Skin of body (tissue), 2 donors: ENCODE data around the gene COX6B2. TPM values are rescaled to one million over a fixed set of nuclear protein-coding genes. Genes with fewer than 3 reads are reported as not detected.

Experiments used
- DNase-seq: peaks from one replicate; lab custom pipeline; 2025; lab: John Stamatoyannopoulos, UW
- total RNA-seq: library from RNA; depleted of rRNA; stranded (reverse); fragments of >200 nt; gene quantifications from one replicate; pipeline ENCODE4 v1.2.3, GENCODE V29; 2014

COX6B2 gene
- total RNA-seq, 1 donor from 2014 or later = 3.1 TPM

DNA sequence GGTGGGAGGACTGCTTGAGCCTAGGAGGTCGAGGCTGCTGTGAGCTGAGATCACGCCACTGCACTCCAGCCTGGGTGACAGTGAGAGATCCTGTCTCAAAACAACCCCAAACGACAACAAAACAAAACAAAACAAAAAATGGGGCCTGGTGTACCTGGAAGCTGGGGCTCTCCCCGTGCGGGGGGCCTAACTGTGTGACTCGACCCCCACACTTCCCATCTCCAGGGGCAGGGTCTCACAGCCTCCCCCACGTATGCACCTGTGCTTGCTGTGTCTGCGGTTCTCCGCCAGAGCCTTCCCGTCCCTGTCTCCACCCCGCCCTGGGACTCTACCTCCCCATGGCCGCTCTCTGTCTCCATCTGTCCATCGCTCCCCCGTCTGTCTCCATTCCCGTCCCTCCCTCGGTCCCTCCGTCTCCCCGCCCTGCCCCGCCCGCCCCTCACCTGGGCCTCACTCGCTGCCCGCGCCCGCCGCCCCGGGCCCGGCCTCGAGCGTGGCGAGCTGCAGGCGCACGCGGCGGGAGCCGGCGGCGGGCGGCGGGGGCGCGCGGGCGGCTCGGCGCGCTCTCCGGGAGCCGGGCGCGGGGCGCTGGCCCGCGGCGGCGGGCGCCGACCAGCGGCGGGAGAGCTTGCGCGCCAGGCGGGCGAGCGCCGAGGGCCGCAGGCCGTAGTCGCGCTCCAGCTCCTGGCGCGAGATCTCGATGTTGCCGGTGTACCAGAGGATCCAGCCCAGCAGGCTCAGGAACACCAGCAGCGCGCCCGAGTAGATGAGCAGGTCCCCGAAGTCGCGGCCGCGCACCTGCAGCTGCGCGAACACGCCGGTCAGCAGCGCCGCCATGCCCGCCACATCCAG lies 29.0 kb upstream of the COX6B2 start:
- DNase-seq = no peak

GRCh38 chr19:55382522-55383054 lies 28.1 kb upstream of the COX6B2 start:
- no peak for DNase-seq

DNA sequence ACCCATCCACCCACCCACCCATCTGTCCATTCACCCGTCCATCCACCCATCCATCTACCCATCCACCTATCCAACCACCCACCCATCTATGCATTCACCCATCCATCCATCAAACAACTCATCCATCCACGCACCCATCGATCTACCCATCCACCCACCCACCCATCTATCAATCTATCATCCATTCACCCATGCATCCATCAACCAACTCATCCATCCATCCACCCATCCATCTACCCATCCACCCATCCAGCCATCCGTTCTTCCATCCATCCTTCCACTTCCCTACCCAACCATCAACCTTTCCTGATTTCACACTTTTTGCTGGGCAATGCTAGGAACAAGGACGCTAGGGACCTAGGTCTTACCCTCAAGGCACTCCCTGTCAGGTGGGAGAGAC lies 27.5 kb upstream of the COX6B2 start:
- no peak for DNase-seq

- DNase-seq = no peak
These were observed 24.7 kb upstream of the COX6B2 start for GRCh38 chr19:55379174-55379573.

DNA sequence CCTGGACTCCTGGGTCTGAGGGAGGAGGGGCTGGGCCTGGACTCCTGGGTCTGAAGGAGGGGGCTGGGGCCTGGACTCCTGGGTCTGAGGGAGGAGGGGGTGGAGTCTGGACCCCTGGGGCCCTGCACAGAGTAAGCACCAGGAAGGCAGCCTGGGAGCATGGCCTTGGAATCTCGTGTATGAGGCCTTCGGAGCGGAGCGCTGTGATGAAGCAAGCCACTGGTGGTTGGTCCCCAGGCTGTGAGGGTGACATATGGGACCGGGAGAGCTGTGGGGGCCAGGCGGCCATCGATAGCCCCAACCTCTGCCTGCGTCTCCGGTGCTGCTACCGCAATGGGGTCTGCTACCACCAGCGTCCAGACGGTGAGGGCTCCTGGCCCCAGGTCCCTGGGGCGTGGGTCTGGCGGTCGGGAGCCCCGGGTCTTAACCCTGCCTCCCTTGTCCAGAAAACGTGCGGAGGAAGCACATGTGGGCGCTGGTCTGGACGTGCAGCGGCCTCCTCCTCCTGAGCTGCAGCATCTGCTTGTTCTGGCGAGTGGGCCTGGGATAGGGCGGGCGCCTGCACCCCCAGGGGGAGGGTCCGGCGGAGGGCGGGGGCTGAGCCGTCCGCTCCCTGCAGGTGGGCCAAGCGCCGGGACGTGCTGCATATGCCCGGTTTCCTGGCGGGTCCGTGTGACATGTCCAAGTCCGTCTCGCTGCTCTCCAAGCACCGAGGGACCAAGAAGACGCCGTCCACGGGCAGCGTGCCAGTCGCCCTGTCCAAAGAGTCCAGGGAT lies 23.0 kb upstream of the COX6B2 start:
- DNase-seq = no peak

- no peak for DNase-seq
These were observed 21.9 kb upstream of the COX6B2 start, which contains the start of gene TMEM190 for GRCh38 chr19:55376241-55376933. TMEM190 (plus strand) TSS chr19:55376826; CDS start chr19:55376854, 28 bp downstream.

GRCh38 chr19:55373993-55374757 lies 19.7 kb upstream of the COX6B2 start:
- no peak for DNase-seq

DNA sequence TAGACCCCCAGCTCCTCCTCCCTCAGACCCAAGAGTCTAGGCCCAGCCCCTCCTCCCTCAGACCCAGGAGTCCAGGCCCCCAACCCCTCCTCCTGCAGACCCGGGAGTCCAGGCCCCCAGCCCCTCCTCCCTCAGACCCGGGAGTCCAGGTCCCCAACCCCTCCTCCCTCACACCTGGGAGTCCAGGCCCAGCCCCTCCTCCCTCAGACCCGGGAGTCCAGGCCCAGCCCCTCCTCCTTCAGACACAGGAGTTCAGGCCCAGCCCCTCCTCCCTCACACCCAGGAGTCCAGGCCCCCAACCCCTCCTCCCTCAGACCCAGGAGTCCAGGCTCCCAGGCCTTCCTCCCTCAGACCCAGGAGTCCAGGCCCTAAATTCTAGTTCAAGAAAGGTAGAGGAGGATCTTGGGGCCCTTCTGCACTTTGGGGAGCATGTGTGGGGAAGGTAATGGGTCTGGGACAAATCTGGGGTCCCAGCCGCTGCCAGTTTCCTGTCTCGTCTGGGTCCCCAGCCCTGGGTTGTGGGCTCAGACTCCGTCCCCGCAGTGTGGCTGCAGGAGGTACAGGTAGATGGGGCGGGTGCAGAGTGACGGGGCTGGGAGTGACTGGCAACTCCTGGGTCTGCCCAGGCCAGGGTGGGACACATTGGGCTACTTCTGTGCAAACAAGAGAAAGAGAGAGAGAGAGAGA lies 18.9 kb upstream of the COX6B2 start:
- no peak for DNase-seq

DNA sequence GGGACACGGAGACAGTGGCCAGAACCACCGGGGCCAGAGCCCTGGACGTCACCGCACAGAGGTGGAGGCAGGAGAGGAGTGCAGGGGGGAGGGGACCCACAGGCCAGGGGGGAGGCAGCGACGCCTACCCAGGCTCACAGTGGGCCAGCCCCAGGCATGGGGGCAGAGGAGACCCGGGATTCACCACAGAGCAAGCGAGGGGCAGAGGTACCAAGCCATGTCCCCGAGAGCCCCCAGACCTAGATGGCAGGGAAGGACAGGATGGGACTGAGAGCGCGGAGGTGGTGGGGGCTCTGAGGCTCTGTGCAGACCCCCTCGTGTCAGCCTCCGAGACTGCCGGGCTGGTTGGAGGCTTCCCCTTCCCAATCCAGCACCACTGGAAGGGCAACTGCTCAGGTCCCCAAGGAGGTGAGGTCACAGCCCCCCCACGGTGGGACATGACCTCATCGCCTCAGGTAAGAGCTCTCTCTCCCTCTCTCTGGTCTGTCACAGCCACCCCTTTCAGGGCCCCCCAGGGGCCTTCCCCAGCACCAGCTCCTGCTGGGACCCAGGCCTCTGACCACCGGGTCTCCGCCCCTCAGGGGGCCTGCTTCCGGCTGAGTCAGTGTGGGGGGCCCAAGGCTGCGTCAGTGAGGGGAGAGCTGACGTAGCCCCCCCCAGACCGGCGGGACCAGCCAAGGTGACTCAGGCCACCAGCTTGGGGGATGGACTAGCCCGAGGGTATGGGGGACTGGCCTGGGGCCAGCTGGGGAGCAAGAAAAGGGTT lies 18.0 kb upstream of the COX6B2 start:
- DNase-seq = no peak

GRCh38 chr19:55370305-55370988 lies 15.9 kb upstream of the COX6B2 start, which contains the start of gene IL11:
IL11 (minus strand) TSS chr19:55370463; CDS start chr19:55370310, 153 bp downstream.
- DNase-seq = no peak

GRCh38 chr19:55369653-55370304 lies 15.3 kb upstream of the COX6B2 start:
- DNase-seq = no peak

GRCh38 chr19:55368701-55369563 lies 14.4 kb upstream of the COX6B2 start:
- no peak for DNase-seq

- no peak for DNase-seq
These were observed 13.6 kb upstream of the COX6B2 start for GRCh38 chr19:55368106-55368505.

- no peak for DNase-seq
These were observed 12.3 kb upstream of the COX6B2 start for GRCh38 chr19:55366790-55367189.

- DNase-seq = no peak
These were observed 11.4 kb upstream of the COX6B2 start for GRCh38 chr19:55365964-55366363.

- DNase-seq = no peak
These were observed 10.7 kb upstream of the COX6B2 start for GRCh38 chr19:55365245-55365644.

DNA sequence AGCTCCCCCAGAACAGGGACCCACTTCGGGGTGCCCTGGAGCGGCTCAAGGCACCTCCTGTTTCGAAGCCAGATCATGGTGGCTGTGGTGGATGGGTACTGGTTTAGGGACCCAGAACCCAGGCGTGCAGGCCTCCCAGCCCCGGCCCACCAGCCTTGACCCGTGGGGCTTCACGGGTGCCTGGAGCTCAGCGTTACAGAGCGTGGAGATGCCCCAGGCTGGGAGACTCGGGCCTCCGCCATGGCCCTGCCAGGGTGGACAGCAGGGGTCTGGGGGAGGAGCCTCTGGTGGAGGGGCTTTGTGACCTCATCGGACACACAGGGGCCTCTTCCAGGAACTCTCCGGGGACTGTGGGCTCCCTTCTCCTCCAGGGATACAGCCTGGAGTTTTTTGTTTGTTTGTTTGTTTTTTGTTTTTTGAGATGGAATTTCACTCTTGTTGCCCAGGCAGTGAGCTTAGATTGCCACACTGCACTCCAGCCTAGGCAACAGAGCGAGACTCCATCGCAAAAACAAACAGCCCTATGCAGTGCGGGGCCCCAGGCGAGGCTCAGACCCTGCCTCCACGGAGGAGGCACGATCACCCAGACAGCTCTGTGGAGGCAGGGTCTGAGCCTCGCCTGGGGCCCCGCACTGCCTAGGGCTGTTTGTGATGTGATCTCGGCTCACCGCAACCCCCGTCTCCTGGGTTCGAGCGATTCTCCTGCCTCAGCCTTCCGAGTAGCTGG lies 8.6 kb upstream of the COX6B2 start, which contains the start of gene GARIN5B:
TSS of gene GARIN5B (minus strand) at position 271 of the 727 bp plus-strand sequence. CDS start at position 77, 194 bp downstream.
- no peak for DNase-seq
